K562 (cell line): Measurements from ENCODE around the gene PPP1R9A. TPM values are rescaled to one million over a fixed set of nuclear protein-coding genes. Genes with fewer than 3 reads are reported as not detected.

ENCODE experiments used
- ATAC-seq: fragments of 200-7000 bp; cut with Tn5 transposase; 3 replicates; pipeline ENCODE4 v1.9.1; 2020; ENCODE audit warnings: moderate library complexity
- BruUV-seq: library from RNA; stranded (reverse); fragments of 400-500 nt; replicated peaks from 2 replicates; lab custom pipeline; 2021; lab: Mats Ljungman, UMichigan
- CTCF ChIA-PET: fragments of 300-600 bp; formaldehyde crosslinking; extraction: SDS; loops from one replicate; lab custom pipeline; 2021; ENCODE audit warnings: low intra/inter-chr PET ratio; lab: Yijun Ruan, JAX
- POLR2A ChIA-PET: fragments of 300-600, 350-650 bp; sonication (Branson Sonifier 250); formaldehyde crosslinking; extraction: SDS; loops from one replicate; lab custom pipeline; 2021; ENCODE audit warnings: antibody characterized with exemption, inconsistent platforms; lab: Yijun Ruan, JAX
- DNase-seq, 4 experiments: peaks; one replicate each; pipeline versions ENCODE4 v3.0.0 to v3.0.0-alpha.2; 2011 to 2018; ENCODE audit warnings: low spot score in 3 of 4, mixed read lengths in 3 of 4; ENCODE audit errors: extremely low read depth in 1 of 4
- FAIRE-seq: peaks from 2 replicates; lab custom pipeline; 2011; peaks lifted over from hg19 to GRCh38; lab: Jason Lieb, UNC
- H2AFZ ChIP-seq: 2 replicates; pipeline ENCODE4 v1.6.0; 2011; ENCODE audit warnings: low read depth, low read length, control low read depth, inconsistent platforms
- H3K27ac ChIP-seq: fragments of 200-600 bp; 3 replicates; pipeline ENCODE4 v1.8.0; 2011; ENCODE audit warnings: low read depth, mild to moderate bottlenecking, control low read depth, inconsistent platforms, low read length, moderate library complexity, mixed read lengths; ENCODE audit errors: extremely low read depth
- H3K27me3 ChIP-seq, 2 experiments: fragments of 300-600 bp in 1 of 2; 2 replicates in 1 of 2; 3 replicates in 1 of 2; pipeline versions ENCODE4 v1.6.0 to v1.8.0; 2011; ENCODE audit warnings: inconsistent platforms in 2 of 2, low read length in 2 of 2, mild to moderate bottlenecking in 1 of 2, mixed read lengths in 1 of 2, moderate library complexity in 1 of 2; ENCODE audit not compliant: control insufficient read depth in 2 of 2, insufficient read depth in 2 of 2
- H3K36me3 ChIP-seq: fragments of 300-600 bp; 3 replicates; pipeline ENCODE4 v1.8.0; 2011; ENCODE audit warnings: mild to moderate bottlenecking, low read length, inconsistent platforms; ENCODE audit not compliant: control insufficient read depth, insufficient read depth
- H3K4me1 ChIP-seq, 2 experiments: fragments of 200-600 bp in 1 of 2; replicated peaks in 1 of 2; 2 replicates in 1 of 2; 3 replicates in 1 of 2; pipeline versions ENCODE4 v1.5.1 to v1.8.0; 2011; ENCODE audit warnings: inconsistent platforms in 2 of 2, low read length in 2 of 2, mild to moderate bottlenecking in 1 of 2, mixed read lengths in 1 of 2, moderate library complexity in 1 of 2; ENCODE audit not compliant: control insufficient read depth in 2 of 2, insufficient read depth in 2 of 2
- H3K4me2 ChIP-seq: 2 replicates; pipeline ENCODE4 v1.6.1; 2011; ENCODE audit warnings: low read length, control low read depth, inconsistent platforms, mixed read lengths; ENCODE audit not compliant: insufficient read depth
- H3K4me3 ChIP-seq: fragments of 200-600 bp; sonication (generic), shearing (Covaris generic); 2 replicates; pipeline ENCODE4 v1.5.1; 2016; ENCODE audit warnings: control low read depth, inconsistent platforms
- H3K79me2 ChIP-seq: fragments of 200-600 bp; 3 replicates; pipeline ENCODE4 v1.8.0; 2011; ENCODE audit warnings: low read length, inconsistent platforms; ENCODE audit not compliant: control insufficient read depth, insufficient read depth
- H3K9ac ChIP-seq, 2 experiments: 2 replicates each; pipeline versions ENCODE4 v1.6.0 to v1.6.1; 2011; ENCODE audit warnings: low read depth in 2 of 2, low read length in 2 of 2, control low read depth in 1 of 2, inconsistent platforms in 1 of 2, mild to moderate bottlenecking in 1 of 2, mixed read lengths in 1 of 2; ENCODE audit not compliant: insufficient read depth in 1 of 2
- H3K9me1 ChIP-seq: one replicate; pipeline ENCODE4 v1.6.0; 2011; ENCODE audit warnings: inconsistent platforms, mild to moderate bottlenecking, low read length, moderate library complexity; ENCODE audit not compliant: control insufficient read depth, insufficient read depth
- H3K9me3 ChIP-seq: replicated peaks from 2 replicates; pipeline ENCODE4 v1.5.1; 2011; ENCODE audit warnings: low read depth, low read length, inconsistent platforms; ENCODE audit not compliant: control insufficient read depth, insufficient read depth
- H4K20me1 ChIP-seq: replicated peaks from 2 replicates; pipeline ENCODE4 v1.6.1; 2011; ENCODE audit warnings: low read length, inconsistent platforms, mixed read lengths; ENCODE audit not compliant: control insufficient read depth, insufficient read depth
- FOS ChIP-seq: IDR thresholded peaks from 3 replicates; pipeline ENCODE4 v1.6.1; 2011; ENCODE audit not compliant: insufficient read length; ENCODE audit errors: extremely low read depth
- HMG20A ChIP-seq: fragments of 450-650 bp; formaldehyde crosslinking; conservative IDR thresholded peaks from 2 replicates; pipeline ENCODE4 v1.4.0; 2020; ENCODE audit warnings: mild to moderate bottlenecking, mixed read lengths
- KAT2B ChIP-seq: IDR thresholded peaks from one replicate; pipeline ENCODE4 v1.6.1; 2012; ENCODE audit warnings: low read depth, mild to moderate bottlenecking, control low read depth, inconsistent platforms, low read length, moderate library complexity
- KAT7 ChIP-seq: sonication (generic); formaldehyde crosslinking; IDR thresholded peaks from 2 replicates; pipeline ENCODE4 v1.8.0; 2022; ENCODE audit warnings: missing genetic modification reagents, mild to moderate bottlenecking, borderline replicate concordance
- SRSF1 ChIP-seq: fragments of 200-400 bp; formaldehyde crosslinking; IDR thresholded peaks from 2 replicates; pipeline ENCODE4 v1.6.1; 2017; ENCODE audit warnings: mild to moderate bottlenecking, low read depth, low read length, moderate library complexity
- TAF7 ChIP-seq: fragments of 450-650 bp; IDR thresholded peaks from 2 replicates; pipeline ENCODE4 v1.6.1; 2016; ENCODE audit warnings: missing genetic modification characterization, missing compliant biosample characterization
- ZNF232 ChIP-seq: sonication (generic); formaldehyde crosslinking; IDR thresholded peaks from 2 replicates; pipeline ENCODE4 v1.8.0; 2022; ENCODE audit warnings: mild to moderate bottlenecking, missing genetic modification reagents
- WGBS: fragments of 100-300 bp; shearing (Covaris generic); methylation state at CpG from one replicate; pipeline ENCODE4 v1.1.6; 2016; ENCODE audit warnings: low coverage, mixed read lengths; ENCODE audit not compliant: insufficient coverage; ENCODE audit errors: missing lambda C conversion rate; 5-methylcytosine and 5-hydroxymethylcytosine counted together
- in situ Hi-C: fragments of 300-500 bp; cut with MboI; formaldehyde crosslinking; loops from 4 replicates; pipeline ENCODE4 v1.15.0; 2018; ENCODE audit warnings: inconsistent platforms, mixed read lengths
- intact Hi-C: fragments of 100-400 bp; cut with micrococcal nuclease; formaldehyde crosslinking; loops from 2 replicates; pipeline ENCODE4 v1.14.2; 2022
- polyA plus RNA-seq, 8 experiments: library from polyadenylated mRNA; depleted of rRNA in 4 of 8; stranded (reverse) in 5 of 8; unstranded in 3 of 8; fragments of >200 nt; fragmentation: Nextera tagmentation in 2 of 8; fragmentation: Illumina TruSeq in 1 of 8; extraction: Ambion mirVana in 2 of 8; extraction: Trizol in 1 of 8; gene quantifications; 2 replicates each; pipeline versions ENCODE4 v1.2.1 to v1.2.3, GENCODE V29; 2011 to 2014; ENCODE audit warnings: inconsistent platforms in 1 of 8, missing spikeins in 1 of 8
- total RNA-seq, 7 experiments: library from RNA; depleted of rRNA in 6 of 7; stranded (reverse); fragments of >200 nt in 6 of 7; fragmentation: Illumina TruSeq in 2 of 7; extraction: Trizol in 2 of 7; gene quantifications; 2 replicates each; pipeline versions ENCODE4 v1.2.1 to v1.2.3, GENCODE V29; 2011 to 2021; ENCODE audit warnings: low replicate concordance in 1 of 7
- TF ChIP-seq, protein P1 (sequence below): fragments of 450-650 bp; formaldehyde crosslinking; IDR thresholded peaks from 2 replicates; pipeline ENCODE4 v1.4.0; 2022; ENCODE audit warnings: mild to moderate bottlenecking, moderate library complexity

The PPP1R9A gene
- total and polyA plus RNA-seq, 9 of the 15 experiments (the other 6 are each of a cell fraction or from before 2014, with no cell fraction given), result 0.24 TPM; not detected in 8

DNA sequence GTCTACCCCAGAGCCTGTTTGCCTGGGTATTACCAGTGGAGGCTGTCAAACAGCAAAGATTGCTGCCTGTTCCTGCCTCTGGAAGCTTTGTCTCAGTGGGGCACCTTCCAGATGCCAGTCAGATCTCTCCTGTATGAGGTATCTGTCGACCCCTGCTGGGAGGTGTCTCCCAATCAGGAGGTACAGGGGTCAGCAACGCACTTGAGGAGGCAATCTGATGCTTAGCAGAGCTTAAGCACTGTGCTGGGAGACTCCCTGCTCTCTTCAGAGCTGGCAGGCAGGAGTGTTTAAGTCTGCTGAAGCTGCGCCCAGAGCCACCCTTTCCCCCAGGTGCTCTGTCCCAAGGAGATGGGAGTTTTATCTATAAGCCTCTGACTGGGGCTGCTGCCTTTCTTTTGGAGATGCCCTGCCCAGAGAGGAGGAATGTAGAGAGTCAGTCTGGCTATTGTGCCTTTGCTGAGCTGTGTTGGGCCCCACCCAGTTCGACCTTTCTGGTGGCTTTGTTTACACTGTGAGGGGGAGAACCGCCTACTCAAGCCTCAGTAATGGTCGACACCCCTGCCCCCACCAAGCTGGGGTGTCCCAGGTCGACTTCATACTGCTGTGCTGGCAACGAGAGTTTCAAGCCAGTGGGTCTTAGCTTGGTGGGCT lies 62.2 kb downstream of the PPP1R9A start (continued):
- TF ChIP-seq HMG20A (CRISPR knock-in tag) (no peak), FOS (no peak), KAT7 (CRISPR knock-in tag) (no peak)

DNA sequence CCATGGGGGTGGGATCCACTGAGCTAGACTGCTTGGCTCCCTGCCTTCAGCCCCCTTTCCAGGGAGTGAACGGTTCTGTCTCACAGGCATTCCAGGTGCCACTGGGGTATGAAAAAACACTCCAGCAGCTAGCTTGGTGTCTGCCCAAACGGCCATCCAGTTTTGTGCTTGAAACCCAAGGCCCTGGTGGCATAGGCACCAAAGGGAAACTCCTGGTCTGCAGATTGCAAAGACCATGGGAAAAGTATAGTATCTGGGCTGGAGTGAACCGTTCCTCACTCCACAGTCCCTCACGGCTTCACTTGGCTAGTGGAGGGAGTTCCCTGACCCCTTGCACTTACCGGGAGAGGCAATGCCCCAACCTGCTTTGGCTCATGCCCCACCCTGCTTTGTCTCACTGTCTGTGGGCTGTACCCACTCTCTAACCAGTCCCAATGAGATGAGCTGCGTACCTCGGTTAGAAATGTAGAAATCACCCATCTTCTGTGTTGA lies 62.7 kb downstream of the PPP1R9A start:
- no TSS peak for BruUV-seq
- ChIA-PET POLR2A (no interaction called here), CTCF (no interaction called here)
- Histone ChIP-seq H4K20me1 (no peaks in the 10 kb centered on the region), H3K27ac (no peak overlapping the region), H3K27me3 (no peaks in the 10 kb centered on the region), H3K4me1 (no peaks in the 10 kb centered on the region), H3K4me2 (no peak overlapping the region), H3K9me3 (no peaks in the 10 kb centered on the region; the same call in 1 of the 2 replicates), H3K79me2 (no peaks in the 10 kb centered on the region), H3K9ac (no peak overlapping the region), H2AFZ (no peak overlapping the region), H3K9me1 (no peaks in the 10 kb centered on the region), H3K36me3 (no peaks in the 10 kb centered on the region), H3K4me3 (no peak overlapping the region)
- in situ Hi-C loops (no loop called here), intact Hi-C loops (loop anchor here (5.0 kb wide), 1 partner anchor 507 kb away; no protein-coding TSS in a partner anchor)
- no peak for DNase-seq
- TF ChIP-seq TAF7 (tag), result no peak
- no peak for TF ChIP-seq ZNF232 (CRISPR knock-in tag)
- no peak for TF ChIP-seq SRSF1
- TF ChIP-seq, protein P1, sequence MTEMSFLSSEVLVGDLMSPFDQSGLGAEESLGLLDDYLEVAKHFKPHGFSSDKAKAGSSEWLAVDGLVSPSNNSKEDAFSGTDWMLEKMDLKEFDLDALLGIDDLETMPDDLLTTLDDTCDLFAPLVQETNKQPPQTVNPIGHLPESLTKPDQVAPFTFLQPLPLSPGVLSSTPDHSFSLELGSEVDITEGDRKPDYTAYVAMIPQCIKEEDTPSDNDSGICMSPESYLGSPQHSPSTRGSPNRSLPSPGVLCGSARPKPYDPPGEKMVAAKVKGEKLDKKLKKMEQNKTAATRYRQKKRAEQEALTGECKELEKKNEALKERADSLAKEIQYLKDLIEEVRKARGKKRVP (CRISPR knock-in tag), result no peak
- TF ChIP-seq KAT2B, result no peak
- FAIRE-seq, result no peak
- 0% methylated on average over 7 of the region's 7 CpGs for WGBS
- ATAC-seq, result no peak
